Adrenal gland (tissue), 5 donors: Measurements from ENCODE around the gene PROSER2.

Source experiments
- CTCF ChIP-seq, 6 experiments: fragments of 450-650 bp in 4 of 6; fragments of 200-600 bp in 2 of 6; sonication (generic) in 1 of 6; IDR thresholded peaks; 1 replicate in 5 of 6; 2 replicates in 1 of 6; pipeline versions ENCODE4 v1.5.1 to v1.8.0; 2016 to 2021; ENCODE audit warnings: antibody characterized with exemption in 6 of 6, mild to moderate bottlenecking in 2 of 6, moderate library complexity in 1 of 6
- POLR2A ChIP-seq, 2 donors: fragments of 450-650 bp; IDR thresholded peaks; one replicate each; pipeline ENCODE4 v1.6.1; 2017; ENCODE audit warnings: antibody characterized with exemption in 2 of 2, mild to moderate bottlenecking in 2 of 2, moderate library complexity in 1 of 2
- donor health status: DM: no; HTN: no; CAD: no.

- TF ChIP-seq CTCF (IDR thresholded peaks at IDR 0.05) = no peak
- TF ChIP-seq POLR2A (IDR thresholded peaks at IDR 0.05) = no peak
These were observed 28.8 kb downstream of the PROSER2 start for GRCh38 chr10:11851910-11852309.
